Activated T-cell treated with anti-CD3 and anti-CD28 coated beads for 48 hours (primary cell): ENCODE data around the gene HRC.
"Not testable (repeated sequence)": the region's sequence is repeated elsewhere in the genome, so short reads cannot be mapped to it uniquely, and the experiment has no call there.

Source experiments
- DNase-seq: peaks from one replicate; pipeline ENCODE4 v3.0.0-alpha.2; 2020; ENCODE audit warnings: low read depth

The HRC gene

GRCh38 chr19:49135686-49136085 lies 19.5 kb downstream of the HRC start:
- DNase-seq, result no peak

DNA sequence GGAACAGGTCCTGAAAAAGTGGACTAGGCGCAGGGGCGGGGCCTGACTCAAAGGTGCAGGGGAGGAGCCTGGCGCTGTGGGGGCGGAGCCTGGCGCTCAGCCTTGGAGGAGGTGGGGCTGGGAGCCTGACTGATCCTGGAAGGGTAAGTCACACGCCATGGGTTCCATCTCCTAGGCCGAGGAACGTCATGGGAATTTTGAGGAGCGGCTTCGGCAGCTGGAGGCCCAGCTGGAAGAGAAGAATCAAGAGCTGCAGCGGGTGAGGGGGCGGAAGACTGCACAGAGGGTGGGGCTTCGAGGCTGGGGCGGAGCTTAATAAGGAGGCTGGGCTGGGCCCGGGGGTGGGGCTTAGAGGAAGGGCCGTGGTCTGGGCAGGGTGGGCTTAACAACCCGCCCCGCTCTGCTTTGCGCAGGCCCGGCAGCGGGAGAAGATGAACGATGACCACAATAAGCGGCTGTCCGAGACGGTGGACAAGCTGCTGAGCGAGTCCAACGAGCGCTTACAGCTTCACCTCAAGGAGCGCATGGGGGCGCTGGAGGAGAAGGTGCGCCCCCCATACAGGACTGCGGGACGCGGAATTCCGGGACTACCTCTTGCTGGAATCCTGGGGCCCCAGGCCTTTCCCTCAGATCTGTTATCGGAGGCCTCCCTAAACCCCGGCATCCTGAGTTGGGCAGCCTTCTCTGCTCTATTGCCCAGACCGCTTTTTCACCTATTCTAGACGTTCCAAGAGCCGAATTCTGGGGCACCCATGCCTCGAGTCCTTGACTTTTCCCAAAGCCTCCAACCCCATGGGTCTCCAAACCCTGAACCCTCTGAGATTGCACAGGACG lies 21.4 kb downstream of the HRC start:
- peak; percentile 55 for DNase-seq

- no peak for DNase-seq
Observed at GRCh38 chr19:49132974-49133609, 22.1 kb downstream of the HRC start.

- DNase-seq, result no peak
Observed at GRCh38 chr19:49130325-49130724, 24.9 kb downstream of the HRC start.

GRCh38 chr19:49129238-49129583 lies 26.0 kb downstream of the HRC start:
- DNase-seq, result no peak

DNA sequence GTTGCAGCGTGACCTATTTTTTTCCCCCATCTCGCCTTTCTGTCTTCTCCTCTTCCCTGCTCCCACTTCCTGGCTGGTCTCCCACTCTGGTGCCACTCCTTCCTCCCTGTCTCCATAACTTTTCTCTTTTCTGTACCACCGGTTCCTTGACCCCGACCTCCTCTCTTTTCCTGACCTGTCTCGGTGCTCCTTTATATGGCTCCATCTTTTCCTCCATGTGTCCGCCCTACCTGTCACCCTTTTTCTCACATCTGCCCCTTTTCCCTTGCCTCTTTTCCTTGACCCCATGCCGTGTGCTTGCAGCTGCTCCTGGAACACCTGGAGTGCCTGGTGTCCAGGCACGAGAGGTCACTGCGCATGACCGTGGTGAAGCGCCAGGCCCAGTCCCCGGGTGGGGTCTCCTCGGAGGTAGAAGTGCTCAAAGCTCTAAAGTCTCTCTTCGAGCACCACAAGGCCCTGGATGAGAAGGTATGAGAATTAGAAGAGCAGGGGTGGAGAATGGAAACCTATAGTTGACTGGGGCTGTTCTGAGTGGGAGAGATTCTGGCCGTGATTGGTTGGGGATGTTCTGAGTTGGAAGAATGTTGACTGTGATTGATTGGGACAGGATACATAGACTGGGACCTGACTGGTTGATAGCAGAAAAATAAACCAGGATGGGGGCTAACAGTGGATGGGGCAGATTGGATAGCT lies 26.5 kb downstream of the HRC start:
- no peak for DNase-seq

GRCh38 chr19:49127674-49128544 lies 27.3 kb downstream of the HRC start:
- peak; percentile 95 for DNase-seq

- DNase-seq, result not testable (repeated sequence)
Observed at GRCh38 chr19:49127225-49127624, 28.0 kb downstream of the HRC start.

GRCh38 chr19:49126575-49126974 lies 28.6 kb downstream of the HRC start:
- no peak for DNase-seq

- no peak for DNase-seq
Observed at GRCh38 chr19:49125025-49125731, 30.0 kb downstream of the HRC start.

- DNase-seq, result not testable (repeated sequence)
Observed at GRCh38 chr19:49123285-49123684, 31.9 kb downstream of the HRC start.

DNA sequence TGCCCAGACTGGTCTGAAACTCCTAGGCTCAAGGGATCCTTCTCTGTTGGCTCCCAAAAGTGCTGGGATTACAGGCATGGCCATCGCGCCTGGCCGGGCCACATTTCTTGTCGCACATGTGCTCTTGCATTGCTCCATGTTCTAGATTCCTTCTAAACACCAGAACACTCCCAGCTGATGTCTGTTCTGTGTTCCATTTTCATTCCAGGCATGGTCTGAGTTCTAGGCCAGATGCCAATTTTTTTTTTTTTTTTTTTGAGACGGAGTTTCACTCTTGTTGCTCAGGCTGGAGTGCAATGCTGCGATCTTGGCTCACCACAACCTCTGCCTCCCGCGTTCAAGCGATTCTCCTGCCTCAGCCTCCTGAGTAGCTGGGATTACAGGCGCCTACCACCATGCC lies 33.4 kb downstream of the HRC start:
- not testable (repeated sequence) for DNase-seq

GRCh38 chr19:49120868-49121267 lies 34.3 kb downstream of the HRC start:
- no peak for DNase-seq

- no peak for DNase-seq
Observed at GRCh38 chr19:49120325-49120683, 34.9 kb downstream of the HRC start.

GRCh38 chr19:49119411-49120324 lies 35.5 kb downstream of the HRC start, which contains the start of gene PPFIA3:
PPFIA3 (plus strand) TSS chr19:49119544; CDS start chr19:49127874, 8,330 bp downstream.
- no peak for DNase-seq

GRCh38 chr19:49118565-49119410 lies 36.4 kb downstream of the HRC start, which contains the start of gene C19orf73:
C19orf73 (minus strand) TSS chr19:49119143; CDS start chr19:49119022, 121 bp downstream.
- peak; percentile 95 for DNase-seq

DNA sequence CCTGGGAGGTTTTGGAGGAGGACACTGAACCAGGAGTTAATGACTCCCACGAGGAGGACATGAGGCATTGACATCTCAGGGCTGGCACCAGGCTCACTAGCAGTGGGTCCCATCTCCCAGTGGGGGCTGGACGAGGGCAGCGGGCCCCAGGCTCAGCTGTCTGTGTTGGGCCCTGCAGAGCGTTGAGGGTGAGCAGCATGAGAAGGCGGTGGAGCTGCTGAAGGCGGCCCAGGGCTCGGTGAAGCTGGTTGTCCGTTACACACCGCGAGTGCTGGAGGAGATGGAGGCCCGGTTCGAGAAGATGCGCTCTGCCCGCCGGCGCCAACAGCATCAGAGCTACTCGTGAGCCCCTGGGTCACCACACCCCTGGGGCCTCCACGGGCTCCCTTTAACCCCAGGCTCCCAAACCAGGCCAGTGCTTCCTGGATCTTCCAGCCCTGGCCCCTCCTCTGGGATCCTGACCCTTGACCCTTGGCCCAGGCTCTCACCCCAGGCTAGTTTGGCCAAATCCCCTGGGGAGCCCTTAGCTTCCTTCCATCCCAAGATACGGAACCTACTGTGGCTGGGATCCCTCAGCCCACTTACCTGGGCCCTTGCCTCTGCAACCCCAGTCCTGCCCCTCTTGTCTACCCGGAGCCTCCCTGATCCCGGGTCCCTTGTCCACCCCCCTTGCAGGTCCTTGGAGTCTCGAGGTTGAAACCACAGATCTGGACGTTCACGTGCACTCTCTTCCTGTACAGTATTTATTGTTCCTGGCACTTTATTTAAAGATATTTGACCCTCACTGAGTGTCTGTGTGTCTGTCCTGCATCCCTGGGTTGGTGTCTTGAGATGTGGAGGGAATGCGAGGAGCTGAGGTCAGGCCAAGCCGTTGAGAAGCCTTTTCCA lies 37.3 kb downstream of the HRC start:
- no peak for DNase-seq

- no peak for DNase-seq
Observed at GRCh38 chr19:49116544-49116943, 38.7 kb downstream of the HRC start.
